B cell (primary cell): ENCODE measurements around the gene JMJD8. TPM values are rescaled to one million over a fixed set of nuclear protein-coding genes. Genes with fewer than 3 reads are reported as not detected.
A peak's percentile ranks its signal among the peaks of the same experiment; 100 is the strongest.

Experiments
- ATAC-seq: fragments of 200-7000 bp; cut with Tn5 transposase; one replicate; pipeline ENCODE4 v1.10.0; 2021; ENCODE audit warnings: low read depth, mild to moderate bottlenecking, moderate number of reproducible peaks, moderate library complexity
- CTCF ChIA-PET: fragments of 350-600 bp; sonication (Branson Sonifier 250); formaldehyde crosslinking; loops from one replicate; lab custom pipeline; 2021; ENCODE audit warnings: antibody characterized with exemption, inconsistent platforms; lab: Charles Lee
- POLR2A ChIA-PET: fragments of 350-600 bp; sonication (Branson Sonifier 250); formaldehyde crosslinking; loops from one replicate; lab custom pipeline; 2021; ENCODE audit warnings: antibody characterized with exemption; lab: Charles Lee
- DNase-seq: peaks from one replicate; pipeline ENCODE4 v3.0.0; 2013
- H2AFZ ChIP-seq: 2 replicates; pipeline ENCODE4 v1.6.1; 2012; ENCODE audit warnings: mild to moderate bottlenecking, low read depth, low read length; ENCODE audit not compliant: insufficient read depth, poor library complexity, severe bottlenecking
- H3K27ac ChIP-seq, 2 donors: 1 replicate in 1 of 2; 2 replicates in 1 of 2; pipeline ENCODE4 v1.5.1; 2012 to 2013; ENCODE audit warnings: low read length in 2 of 2, mild to moderate bottlenecking in 2 of 2, moderate library complexity in 1 of 2
- H3K27me3 ChIP-seq, 4 experiments: fragments of 200-600 bp in 1 of 4; sonication (generic) in 1 of 4; replicated peaks in 1 of 4; 1 replicate in 2 of 4; 2 replicates in 2 of 4; pipeline versions ENCODE4 v1.6.1 to v1.7.0; 2013 to 2016; ENCODE audit warnings: low read length in 3 of 4, mild to moderate bottlenecking in 2 of 4, mixed read lengths in 1 of 4, moderate library complexity in 1 of 4; ENCODE audit not compliant: insufficient read depth in 4 of 4, control insufficient read depth in 3 of 4; ENCODE audit errors: control extremely low read depth in 1 of 4
- H3K36me3 ChIP-seq, 2 experiments: replicated peaks in 1 of 2; 1 replicate in 1 of 2; 2 replicates in 1 of 2; pipeline versions ENCODE4 v1.6.1 to v1.7.1; 2013; ENCODE audit warnings: low read length in 1 of 2; ENCODE audit not compliant: insufficient read depth in 2 of 2, control insufficient read depth in 1 of 2; ENCODE audit errors: control extremely low read depth in 1 of 2, extremely low read depth in 1 of 2
- H3K4me1 ChIP-seq, 2 donors: fragments of 200-600 bp in 1 of 2; sonication (generic) in 1 of 2; 1 replicate in 1 of 2; 2 replicates in 1 of 2; pipeline versions ENCODE4 v1.5.1 to v1.6.1; 2013 to 2017; ENCODE audit warnings: low read length in 2 of 2; ENCODE audit not compliant: control insufficient read depth in 2 of 2, insufficient read depth in 2 of 2
- H3K4me2 ChIP-seq: replicated peaks from 2 replicates; pipeline ENCODE3; 2012; ENCODE audit warnings: mild to moderate bottlenecking, low read depth, low read length; ENCODE audit not compliant: poor library complexity, severe bottlenecking
- H3K4me3 ChIP-seq, 5 experiments: fragments of 200-600 bp in 1 of 5; sonication (generic) in 1 of 5; 1 replicate in 3 of 5; 2 replicates in 2 of 5; pipeline versions ENCODE4 v1.5.1 to v1.7.0; 2011 to 2016; ENCODE audit warnings: low read length in 4 of 5, mild to moderate bottlenecking in 4 of 5, low read depth in 2 of 5, control low read depth in 1 of 5, moderate library complexity in 1 of 5; ENCODE audit not compliant: insufficient read depth in 1 of 5; ENCODE audit errors: control extremely low read depth in 1 of 5, extremely low read depth in 1 of 5
- H3K79me2 ChIP-seq: fragments of 200-600 bp; sonication (generic); one replicate; pipeline ENCODE4 v1.6.0; 2016; ENCODE audit warnings: low read length; ENCODE audit not compliant: control insufficient read depth, insufficient read depth
- H3K9ac ChIP-seq: fragments of 200-600 bp; sonication (generic); 2 replicates; pipeline ENCODE4 v1.6.1; 2017; ENCODE audit warnings: mild to moderate bottlenecking, low read length, moderate library complexity
- H3K9me3 ChIP-seq, 3 donors: one replicate each; pipeline versions ENCODE4 v1.6.1 to v1.7.1; 2013; ENCODE audit warnings: low read length in 2 of 3; ENCODE audit not compliant: control insufficient read depth in 2 of 3, insufficient read depth in 1 of 3; ENCODE audit errors: control extremely low read depth in 1 of 3
- H4K20me1 ChIP-seq: 2 replicates; pipeline ENCODE4 v1.6.0; 2012; ENCODE audit warnings: mild to moderate bottlenecking, low read length; ENCODE audit not compliant: insufficient read depth, control insufficient read depth, poor library complexity, severe bottlenecking
- H3K27ac Mint-ChIP-seq: one replicate; pipeline ENCODE4 v1.8.0; 2021; ENCODE audit warnings: mixed read lengths
- H3K27me3 Mint-ChIP-seq: one replicate; pipeline ENCODE4 v1.8.0; 2021; ENCODE audit warnings: mixed read lengths
- H3K4me1 Mint-ChIP-seq: one replicate; pipeline ENCODE4 v1.8.0; 2021; ENCODE audit warnings: mixed read lengths
- H3K4me3 Mint-ChIP-seq: one replicate; pipeline ENCODE4 v1.8.0; 2021; ENCODE audit warnings: mixed read lengths
- H3K9me3 Mint-ChIP-seq: one replicate; pipeline ENCODE4 v1.8.0; 2022; ENCODE audit warnings: mixed read lengths; ENCODE audit not compliant: insufficient read depth
- EZH2 ChIP-seq: IDR thresholded peaks from 2 replicates; pipeline ENCODE4 v1.6.1; 2012; ENCODE audit warnings: borderline replicate concordance, low read depth, mild to moderate bottlenecking, moderate library complexity, low read length; ENCODE audit not compliant: insufficient read depth, poor library complexity, severe bottlenecking
- WGBS: methylation state at CpG from one replicate; pipeline ENCODE4 v1.1.5; 2013; ENCODE audit warnings: missing lambda C conversion rate; ENCODE audit not compliant: insufficient coverage; 5-methylcytosine and 5-hydroxymethylcytosine counted together
- intact Hi-C: fragments of 100-400 bp; cut with micrococcal nuclease; formaldehyde crosslinking; loops from one replicate; pipeline ENCODE4 v1.10.0; 2022
- polyA plus RNA-seq: library from polyadenylated mRNA; depleted of rRNA; stranded (reverse); fragments of >200 nt; gene quantifications from 2 replicates; pipeline ENCODE4 v1.2.3, GENCODE V29; 2012
- total RNA-seq, 2 donors: library from RNA; stranded (reverse); fragments of 120-200 nt in 1 of 2; gene quantifications; 1 replicate in 1 of 2; 2 replicates in 1 of 2; pipeline versions ENCODE4 v1.2.3 to v1.2.4, GENCODE V29; 2013 to 2022
- TF ChIP-seq, protein P1 (sequence below): fragments of 200-600 bp; IDR thresholded peaks from one replicate; pipeline ENCODE4 v1.8.0; 2022; ENCODE audit warnings: antibody characterized with exemption, mild to moderate bottlenecking

JMJD8 gene
- total and polyA plus RNA-seq, 2 donors (not counting 1 experiment from before 2014, with no cell fraction given) = 46.3 to 69.3 TPM

DNA sequence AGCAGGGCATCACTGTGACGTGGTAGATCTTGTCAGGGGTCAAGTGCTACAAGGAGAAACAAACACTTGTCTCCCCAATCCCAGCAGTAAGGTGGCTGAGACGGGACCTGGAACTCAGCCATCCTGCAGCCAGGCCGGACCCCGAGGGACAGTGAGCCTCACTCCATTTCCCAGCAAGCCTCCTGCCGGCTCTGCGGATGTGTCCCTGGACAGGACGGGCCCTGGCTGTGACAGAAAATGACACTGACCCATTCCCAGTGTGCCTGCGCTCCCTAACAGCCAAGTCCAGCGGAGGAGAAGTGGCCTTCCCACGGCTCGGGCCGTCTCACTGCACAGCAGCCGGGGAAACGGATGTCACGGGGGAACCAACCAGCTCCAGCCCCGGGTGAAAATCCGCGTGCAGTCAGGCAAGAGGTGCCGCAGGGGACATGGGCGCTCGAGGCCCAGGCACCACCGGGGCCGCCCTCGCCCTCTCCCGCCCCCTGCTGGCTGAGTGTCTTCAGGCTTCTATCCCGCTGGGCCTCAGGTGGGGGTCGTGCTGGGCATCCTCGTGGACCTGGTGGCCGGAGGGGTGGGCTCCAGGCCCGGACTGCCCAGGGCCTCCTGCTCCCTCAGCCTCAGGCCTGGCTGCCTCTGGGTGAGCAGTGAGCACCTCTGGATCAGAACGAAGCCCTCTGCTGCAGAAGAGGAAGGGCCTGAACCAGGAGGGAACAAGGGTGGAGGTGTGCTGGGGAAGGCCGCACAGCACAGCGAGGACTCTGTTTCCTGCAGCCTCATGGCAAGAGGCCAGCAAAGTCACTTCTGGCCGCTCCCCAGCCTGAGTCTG lies 49.5 kb upstream of the JMJD8 start:
- CTCF ChIA-PET = interaction anchor here (2.6 kb wide), 1 partner anchor 21 kb away, joined by 21 read pairs; no protein-coding TSS in a partner anchor
- Histone ChIP-seq H3K36me3 (peaks cover 0 to 52% of the 10 kb centered on the region in 2 experiments), H3K9ac (no peak overlapping the region), H3K27ac (no peak overlapping the region), H3K79me2 (no peaks in the 10 kb centered on the region), H2AFZ (no peak overlapping the region), H3K4me3 (no peak overlapping the region), H3K9me3 (no peaks in the 10 kb centered on the region), H4K20me1 (peaks cover 7% of the 10 kb centered on the region), H3K4me1 (peaks cover 10 to 17% of the 10 kb centered on the region in 2 donors), H3K4me2 (no peak overlapping the region), H3K27me3 (no peaks in the 10 kb centered on the region)
- Mint-ChIP-seq H3K4me3 (no peak overlapping the region), H3K4me1 (peaks cover 9% of the 10 kb centered on the region), H3K27me3 (no peaks in the 10 kb centered on the region), H3K27ac (no peak overlapping the region), H3K9me3 (no peaks in the 10 kb centered on the region)
- 96% methylated on average over 34 of the region's 34 CpGs for WGBS
- peak; percentile 48 for DNase-seq
- ATAC-seq = peak; percentile 29
- intact Hi-C loops = no loop called here
- TF ChIP-seq EZH2 = no peak
- TF ChIP-seq, protein P1, sequence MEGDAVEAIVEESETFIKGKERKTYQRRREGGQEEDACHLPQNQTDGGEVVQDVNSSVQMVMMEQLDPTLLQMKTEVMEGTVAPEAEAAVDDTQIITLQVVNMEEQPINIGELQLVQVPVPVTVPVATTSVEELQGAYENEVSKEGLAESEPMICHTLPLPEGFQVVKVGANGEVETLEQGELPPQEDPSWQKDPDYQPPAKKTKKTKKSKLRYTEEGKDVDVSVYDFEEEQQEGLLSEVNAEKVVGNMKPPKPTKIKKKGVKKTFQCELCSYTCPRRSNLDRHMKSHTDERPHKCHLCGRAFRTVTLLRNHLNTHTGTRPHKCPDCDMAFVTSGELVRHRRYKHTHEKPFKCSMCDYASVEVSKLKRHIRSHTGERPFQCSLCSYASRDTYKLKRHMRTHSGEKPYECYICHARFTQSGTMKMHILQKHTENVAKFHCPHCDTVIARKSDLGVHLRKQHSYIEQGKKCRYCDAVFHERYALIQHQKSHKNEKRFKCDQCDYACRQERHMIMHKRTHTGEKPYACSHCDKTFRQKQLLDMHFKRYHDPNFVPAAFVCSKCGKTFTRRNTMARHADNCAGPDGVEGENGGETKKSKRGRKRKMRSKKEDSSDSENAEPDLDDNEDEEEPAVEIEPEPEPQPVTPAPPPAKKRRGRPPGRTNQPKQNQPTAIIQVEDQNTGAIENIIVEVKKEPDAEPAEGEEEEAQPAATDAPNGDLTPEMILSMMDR = peak; percentile 55
- POLR2A ChIA-PET = no interaction called here

DNA sequence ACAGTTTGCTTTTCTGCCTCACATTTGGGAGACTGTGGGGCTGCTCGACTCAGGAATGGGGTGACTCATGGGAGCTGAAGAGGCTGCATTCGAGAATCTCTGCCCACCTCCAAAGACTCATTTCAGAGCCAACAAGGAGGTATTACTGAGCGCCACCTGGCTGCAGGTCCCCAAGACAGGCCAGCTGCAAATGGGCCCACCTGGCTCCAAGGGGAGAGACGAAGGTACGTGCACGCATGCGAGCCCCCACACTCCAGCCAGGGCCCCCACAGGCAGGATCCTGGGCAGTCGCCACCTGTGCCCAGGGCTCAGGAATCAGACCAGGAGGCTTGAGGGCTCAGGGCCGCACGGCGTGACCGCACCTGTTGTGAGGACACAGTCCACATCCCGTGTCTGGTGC lies 48.8 kb upstream of the JMJD8 start:
- H4K20me1 ChIP-seq = peaks cover 7% of the 10 kb centered on the region
- H3K4me1 ChIP-seq = peaks cover 10 to 14% of the 10 kb centered on the region in 2 donors
- POLR2A ChIA-PET = interaction anchor here (0.6 kb wide), 1 partner anchor 9 kb away, joined by 3 read pairs; no protein-coding TSS in a partner anchor
- H3K4me3 Mint-ChIP-seq = no peak overlapping the region
- no peak overlapping the region for H3K27ac ChIP-seq
- H3K79me2 ChIP-seq = no peaks in the 10 kb centered on the region
- peaks cover 8% of the 10 kb centered on the region for H3K4me1 Mint-ChIP-seq
- CTCF ChIA-PET = interaction anchor here (2.6 kb wide), 1 partner anchor 20 kb away, joined by 21 read pairs; no protein-coding TSS in a partner anchor
- no peaks in the 10 kb centered on the region for H3K9me3 Mint-ChIP-seq
- peaks cover 0 to 52% of the 10 kb centered on the region in 2 experiments for H3K36me3 ChIP-seq
- intact Hi-C loops = no loop called here
- no peaks in the 10 kb centered on the region for H3K27me3 Mint-ChIP-seq
- no peaks in the 10 kb centered on the region for H3K27me3 ChIP-seq
- DNase-seq (no peak), ATAC-seq (no peak)
- 98% methylated on average over 12 of the region's 13 CpGs for WGBS
- H3K9ac ChIP-seq = no peak overlapping the region
- H3K4me3 ChIP-seq = no peak overlapping the region
- no peak overlapping the region for H3K27ac Mint-ChIP-seq
- no peak overlapping the region for H2AFZ ChIP-seq
- H3K4me2 ChIP-seq = no peak overlapping the region
- no peaks in the 10 kb centered on the region for H3K9me3 ChIP-seq
- TF ChIP-seq EZH2 = no peak
- TF ChIP-seq, protein P1 = no peak
